GM18511 (cell line): Measurements from ENCODE around the gene ASB4.
"Not testable (repeated sequence)": the region's sequence is repeated elsewhere in the genome, so short reads cannot be mapped to it uniquely, and the experiment has no call there.

Source experiments
- ATAC-seq: cut with Tn5 transposase; IDR thresholded peaks from one replicate; pipeline ENCODE4 v1.9.1; 2021; ENCODE audit warnings: mild to moderate bottlenecking, moderate library complexity; ENCODE audit not compliant: unreplicated experiment

The ASB4 gene

GRCh38 chr7:95550546-95550945, 64.8 kb downstream of the ASB4 start:
- no peak for ATAC-seq

GRCh38 chr7:95552010-95552926, 66.5 kb downstream of the ASB4 start:
- not testable (repeated sequence) for ATAC-seq

GRCh38 chr7:95553939-95554338, 68.2 kb downstream of the ASB4 start:
- ATAC-seq: no peak

- ATAC-seq: no peak
These were observed 71.0 kb downstream of the ASB4 start for GRCh38 chr7:95556777-95557176.

- no peak for ATAC-seq
These were observed 73.1 kb downstream of the ASB4 start for GRCh38 chr7:95558864-95559263.

GRCh38 chr7:95560674-95561073, 74.9 kb downstream of the ASB4 start:
- no peak for ATAC-seq

GRCh38 chr7:95569720-95570119, 84.0 kb downstream of the ASB4 start:
- no peak for ATAC-seq

- no peak for ATAC-seq
These were observed 91.4 kb downstream of the ASB4 start for GRCh38 chr7:95577137-95577536.

- ATAC-seq: no peak
These were observed 92.6 kb downstream of the ASB4 start for GRCh38 chr7:95578299-95578855.

- no peak for ATAC-seq
These were observed 93.6 kb downstream of the ASB4 start for GRCh38 chr7:95579318-95579717.

- ATAC-seq: no peak
These were observed 95.7 kb downstream of the ASB4 start for GRCh38 chr7:95581467-95581866.

GRCh38 chr7:95582578-95583293, 97.0 kb downstream of the ASB4 start:
- ATAC-seq: no peak

GRCh38 chr7:95583834-95584621, 98.3 kb downstream of the ASB4 start:
- no peak for ATAC-seq

GRCh38 chr7:95584769-95585425, 99.2 kb downstream of the ASB4 start:
- ATAC-seq: no peak

- ATAC-seq: no peak
These were observed 99.7 kb downstream of the ASB4 start for GRCh38 chr7:95585426-95585789.

- no peak for ATAC-seq
These were observed 101.2 kb downstream of the ASB4 start for GRCh38 chr7:95586951-95587301.

GRCh38 chr7:95589031-95589430, 103.3 kb downstream of the ASB4 start:
- ATAC-seq: no peak

- ATAC-seq: no peak
These were observed 104.0 kb downstream of the ASB4 start for GRCh38 chr7:95589766-95590165.
